ENCODE data around the gene DOCK6. TPM values are rescaled to one million over a fixed set of nuclear protein-coding genes. Genes with fewer than 3 reads are reported as not detected.
A peak's percentile ranks its signal among the peaks of the same experiment; 100 is the strongest.

Gene DOCK6
- total RNA-seq, 1 donor: 183 TPM

- Histone ChIP-seq H3K4me3 (ENCODE audit: insufficient read depth, low read length) (no peak overlapping the region), H3K4me2 (ENCODE audit: insufficient read depth, low read length) (no peak overlapping the region), H3K79me2 (ENCODE audit: insufficient read depth, low read length) (no peaks in the 10 kb centered on the region), H3K9me3 (ENCODE audit: low read depth, low read length) (no peaks in the 10 kb centered on the region), H3K27me3 (ENCODE audit: insufficient read depth, low read length) (peaks cover 2% of the 10 kb centered on the region), H3K4me1 (ENCODE audit: insufficient read depth, low read length) (peaks cover 3% of the 10 kb centered on the region), H4K20me1 (ENCODE audit: insufficient read depth, low read length) (no peaks in the 10 kb centered on the region), H3K36me3 (ENCODE audit: insufficient read depth, low read length) (no peaks in the 10 kb centered on the region), H3K27ac (ENCODE audit: low read depth, low read length) (no peak overlapping the region), H2AFZ (ENCODE audit: low read length) (no peak overlapping the region)
- no peak for DNase-seq (ENCODE audit: insufficient read length, low spot score, missing footprints)
- TF ChIP-seq, protein P1, sequence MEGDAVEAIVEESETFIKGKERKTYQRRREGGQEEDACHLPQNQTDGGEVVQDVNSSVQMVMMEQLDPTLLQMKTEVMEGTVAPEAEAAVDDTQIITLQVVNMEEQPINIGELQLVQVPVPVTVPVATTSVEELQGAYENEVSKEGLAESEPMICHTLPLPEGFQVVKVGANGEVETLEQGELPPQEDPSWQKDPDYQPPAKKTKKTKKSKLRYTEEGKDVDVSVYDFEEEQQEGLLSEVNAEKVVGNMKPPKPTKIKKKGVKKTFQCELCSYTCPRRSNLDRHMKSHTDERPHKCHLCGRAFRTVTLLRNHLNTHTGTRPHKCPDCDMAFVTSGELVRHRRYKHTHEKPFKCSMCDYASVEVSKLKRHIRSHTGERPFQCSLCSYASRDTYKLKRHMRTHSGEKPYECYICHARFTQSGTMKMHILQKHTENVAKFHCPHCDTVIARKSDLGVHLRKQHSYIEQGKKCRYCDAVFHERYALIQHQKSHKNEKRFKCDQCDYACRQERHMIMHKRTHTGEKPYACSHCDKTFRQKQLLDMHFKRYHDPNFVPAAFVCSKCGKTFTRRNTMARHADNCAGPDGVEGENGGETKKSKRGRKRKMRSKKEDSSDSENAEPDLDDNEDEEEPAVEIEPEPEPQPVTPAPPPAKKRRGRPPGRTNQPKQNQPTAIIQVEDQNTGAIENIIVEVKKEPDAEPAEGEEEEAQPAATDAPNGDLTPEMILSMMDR (IDR thresholded peaks at IDR 0.05; ENCODE audit: extremely low read depth, low read depth, low read length): no peak
These were observed 19.2 kb upstream of the DOCK6 start for GRCh38 chr19:11281356-11282049.

DNA sequence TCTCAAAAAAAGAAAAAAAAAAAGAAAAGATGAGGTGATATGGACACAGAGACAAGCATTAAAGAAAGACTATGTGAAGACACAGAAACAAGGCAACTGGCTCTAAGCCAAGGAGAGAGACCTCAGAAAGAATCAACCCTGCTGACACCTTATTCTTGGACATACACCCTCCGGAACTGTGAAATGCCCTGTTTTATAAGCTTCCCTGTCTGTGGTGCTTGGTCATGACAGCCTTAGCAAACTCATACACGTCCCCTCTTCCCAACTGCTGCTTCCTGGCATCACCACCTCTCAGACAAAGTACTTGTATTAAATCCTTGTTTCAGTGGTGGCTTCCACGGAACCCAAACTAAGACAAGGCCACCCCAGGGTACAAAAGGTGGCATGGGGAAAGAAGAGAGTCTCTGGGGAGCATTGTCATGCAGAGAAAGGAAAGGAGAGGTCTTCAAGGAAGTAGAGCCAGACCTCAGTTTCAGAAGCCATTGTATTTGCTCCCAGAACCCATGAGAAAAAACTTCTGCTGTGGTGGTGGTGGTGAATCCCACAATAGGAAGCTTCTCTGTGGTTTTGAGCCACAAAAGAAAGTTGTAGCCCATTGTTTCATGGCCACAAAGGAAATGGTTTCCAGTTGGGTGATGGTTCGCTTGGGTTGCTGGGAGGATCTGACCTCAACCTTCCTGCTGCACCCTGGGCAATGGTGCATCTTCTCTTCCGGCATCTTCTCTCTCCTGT lies 17.3 kb upstream of the DOCK6 start:
- H4K20me1 ChIP-seq (ENCODE audit: insufficient read depth, low read length): no peaks in the 10 kb centered on the region
- TF ChIP-seq, protein P1 (IDR thresholded peaks at IDR 0.05; ENCODE audit: extremely low read depth, low read depth, low read length): no peak
- H3K36me3 ChIP-seq (ENCODE audit: insufficient read depth, low read length): no peaks in the 10 kb centered on the region
- no peak overlapping the region for H3K27ac ChIP-seq (ENCODE audit: low read depth, low read length)
- no peak overlapping the region for H3K4me2 ChIP-seq (ENCODE audit: insufficient read depth, low read length)
- H2AFZ ChIP-seq (ENCODE audit: low read length): peak overlapping the region; percentile 29
- H3K27me3 ChIP-seq (ENCODE audit: insufficient read depth, low read length): peaks cover 2% of the 10 kb centered on the region
- no peaks in the 10 kb centered on the region for H3K4me1 ChIP-seq (ENCODE audit: insufficient read depth, low read length)
- H3K79me2 ChIP-seq (ENCODE audit: insufficient read depth, low read length): no peaks in the 10 kb centered on the region
- no peaks in the 10 kb centered on the region for H3K9me3 ChIP-seq (ENCODE audit: low read depth, low read length)
- peak; percentile 58 for DNase-seq (ENCODE audit: insufficient read length, low spot score, missing footprints)
- no peak overlapping the region for H3K4me3 ChIP-seq (ENCODE audit: insufficient read depth, low read length)

GRCh38 chr19:11278670-11279069 lies 16.3 kb upstream of the DOCK6 start:
- Histone ChIP-seq H3K4me1 (ENCODE audit: insufficient read depth, low read length) (no peaks in the 10 kb centered on the region), H2AFZ (ENCODE audit: low read length) (no peak overlapping the region), H3K27ac (ENCODE audit: low read depth, low read length) (no peak overlapping the region), H3K79me2 (ENCODE audit: insufficient read depth, low read length) (no peaks in the 10 kb centered on the region), H3K9me3 (ENCODE audit: low read depth, low read length) (no peaks in the 10 kb centered on the region), H3K27me3 (ENCODE audit: insufficient read depth, low read length) (peaks cover 2% of the 10 kb centered on the region), H3K4me3 (ENCODE audit: insufficient read depth, low read length) (no peak overlapping the region), H3K36me3 (ENCODE audit: insufficient read depth, low read length) (no peaks in the 10 kb centered on the region), H4K20me1 (ENCODE audit: insufficient read depth, low read length) (no peaks in the 10 kb centered on the region), H3K4me2 (ENCODE audit: insufficient read depth, low read length) (no peak overlapping the region)
- DNase-seq (ENCODE audit: insufficient read length, low spot score, missing footprints): peak; percentile 54
- TF ChIP-seq, protein P1 (IDR thresholded peaks at IDR 0.05; ENCODE audit: extremely low read depth, low read depth, low read length): no peak

- no peak overlapping the region for H3K4me2 ChIP-seq (ENCODE audit: insufficient read depth, low read length)
These were observed 12.3 kb upstream of the DOCK6 start for GRCh38 chr19:11274533-11275086.

More at GRCh38 chr19:11274533-11275086, 12.3 kb upstream of the DOCK6 start:
- TF ChIP-seq, protein P1 (IDR thresholded peaks at IDR 0.05; ENCODE audit: extremely low read depth, low read depth, low read length): no peak
- Histone ChIP-seq H3K4me3 (ENCODE audit: insufficient read depth, low read length) (no peak overlapping the region), H4K20me1 (ENCODE audit: insufficient read depth, low read length) (no peaks in the 10 kb centered on the region), H3K36me3 (ENCODE audit: insufficient read depth, low read length) (no peaks in the 10 kb centered on the region), H3K27ac (ENCODE audit: low read depth, low read length) (no peak overlapping the region), H3K79me2 (ENCODE audit: insufficient read depth, low read length) (no peaks in the 10 kb centered on the region), H3K27me3 (ENCODE audit: insufficient read depth, low read length) (no peaks in the 10 kb centered on the region), H3K4me1 (ENCODE audit: insufficient read depth, low read length) (no peaks in the 10 kb centered on the region), H2AFZ (ENCODE audit: low read length) (no peak overlapping the region), H3K9me3 (ENCODE audit: low read depth, low read length) (no peaks in the 10 kb centered on the region)
- no peak for DNase-seq (ENCODE audit: insufficient read length, low spot score, missing footprints)

All from osteoblast (primary cell).